22Rv1 (cell line): ENCODE data around the gene RHOG.

Experiments used
- ZFX ChIP-seq: fragments of 450-650 bp; IDR thresholded peaks from 2 replicates; pipeline ENCODE4 v1.6.1; 2017; ENCODE audit warnings: antibody characterized with exemption, borderline replicate concordance
- TF ChIP-seq, protein P1 (sequence below): fragments of 450-650 bp; IDR thresholded peaks from 2 replicates; pipeline ENCODE4 v1.5.1; 2017; ENCODE audit warnings: mild to moderate bottlenecking

DNA sequence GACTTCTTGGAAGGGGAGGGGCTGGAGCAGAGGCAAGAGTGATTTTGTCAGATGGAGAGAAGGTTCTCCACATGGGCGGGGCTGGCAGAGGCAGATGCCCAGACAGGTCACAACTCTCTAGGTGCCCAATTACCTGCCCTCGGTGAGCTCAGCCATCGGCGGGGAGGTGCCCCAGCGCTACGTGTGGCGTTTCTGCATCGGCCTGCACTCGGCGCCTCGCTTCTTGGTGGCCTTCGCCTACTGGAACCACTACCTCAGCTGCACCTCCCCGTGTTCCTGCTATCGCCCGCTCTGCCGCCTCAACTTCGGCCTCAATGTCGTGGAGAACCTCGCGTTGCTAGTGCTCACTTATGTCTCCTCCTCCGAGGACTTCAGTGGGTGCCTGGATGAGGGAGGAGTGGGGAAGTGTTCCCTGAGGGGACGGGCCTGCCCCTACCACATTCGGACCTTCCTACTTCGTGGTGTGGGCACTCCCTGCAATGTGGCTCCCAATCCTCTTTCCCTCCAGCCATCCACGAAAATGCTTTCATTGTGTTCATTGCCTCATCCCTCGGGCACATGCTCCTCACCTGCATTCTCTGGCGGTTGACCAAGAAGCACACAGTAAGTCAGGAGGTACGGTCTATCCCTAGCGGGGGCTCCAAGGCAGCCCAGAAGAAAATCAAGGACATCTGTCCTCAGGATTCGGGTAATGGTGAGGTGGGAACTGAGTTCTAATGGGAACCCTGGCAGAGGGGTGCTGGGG, 16.8 kb downstream of the RHOG start:
- TF ChIP-seq, protein P1, sequence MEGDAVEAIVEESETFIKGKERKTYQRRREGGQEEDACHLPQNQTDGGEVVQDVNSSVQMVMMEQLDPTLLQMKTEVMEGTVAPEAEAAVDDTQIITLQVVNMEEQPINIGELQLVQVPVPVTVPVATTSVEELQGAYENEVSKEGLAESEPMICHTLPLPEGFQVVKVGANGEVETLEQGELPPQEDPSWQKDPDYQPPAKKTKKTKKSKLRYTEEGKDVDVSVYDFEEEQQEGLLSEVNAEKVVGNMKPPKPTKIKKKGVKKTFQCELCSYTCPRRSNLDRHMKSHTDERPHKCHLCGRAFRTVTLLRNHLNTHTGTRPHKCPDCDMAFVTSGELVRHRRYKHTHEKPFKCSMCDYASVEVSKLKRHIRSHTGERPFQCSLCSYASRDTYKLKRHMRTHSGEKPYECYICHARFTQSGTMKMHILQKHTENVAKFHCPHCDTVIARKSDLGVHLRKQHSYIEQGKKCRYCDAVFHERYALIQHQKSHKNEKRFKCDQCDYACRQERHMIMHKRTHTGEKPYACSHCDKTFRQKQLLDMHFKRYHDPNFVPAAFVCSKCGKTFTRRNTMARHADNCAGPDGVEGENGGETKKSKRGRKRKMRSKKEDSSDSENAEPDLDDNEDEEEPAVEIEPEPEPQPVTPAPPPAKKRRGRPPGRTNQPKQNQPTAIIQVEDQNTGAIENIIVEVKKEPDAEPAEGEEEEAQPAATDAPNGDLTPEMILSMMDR, result no peak
- TF ChIP-seq ZFX, result no peak
